OCI-M2 (cell line): Measurements from ENCODE around the gene SPRED3.
A peak's percentile ranks its signal among the peaks of the same experiment; 100 is the strongest.
"Not testable (repeated sequence)": the region's sequence is repeated elsewhere in the genome, so short reads cannot be mapped to it uniquely, and the experiment has no call there.

Experiments
- DNase-seq: peaks from one replicate; lab custom pipeline; 2025; ENCODE audit not compliant: unreplicated experiment; lab: John Stamatoyannopoulos, UW

The SPRED3 gene

GRCh38 chr19:38389957-38390924 lies 1.7 kb downstream of the SPRED3 start:
- DNase-seq = no peak

GRCh38 chr19:38391911-38392464 lies 3.5 kb downstream of the SPRED3 start:
- no peak for DNase-seq

GRCh38 chr19:38392707-38393308 lies 4.3 kb downstream of the SPRED3 start:
- peak; percentile 66 for DNase-seq

GRCh38 chr19:38394488-38394887 lies 6.0 kb downstream of the SPRED3 start:
- no peak for DNase-seq

- DNase-seq = no peak
Observed at GRCh38 chr19:38395381-38396114, 7.1 kb downstream of the SPRED3 start.

- no peak for DNase-seq
Observed at GRCh38 chr19:38399081-38399480, 10.6 kb downstream of the SPRED3 start.

- no peak for DNase-seq
Observed at GRCh38 chr19:38399537-38399936, 11.0 kb downstream of the SPRED3 start.

GRCh38 chr19:38400361-38400760 lies 11.9 kb downstream of the SPRED3 start:
- no peak for DNase-seq

- no peak for DNase-seq
Observed at GRCh38 chr19:38401148-38401547, 12.7 kb downstream of the SPRED3 start.

- DNase-seq = no peak
Observed at GRCh38 chr19:38402623-38402966, 14.1 kb downstream of the SPRED3 start.

- peak; percentile 95 for DNase-seq
Observed at GRCh38 chr19:38402967-38403674, 14.6 kb downstream of the SPRED3 start, which contains the start of gene FAM98C. TSS of gene FAM98C (plus strand) at chr19:38403093. CDS start at chr19:38403154, 61 bp downstream.

GRCh38 chr19:38404858-38405257 lies 16.4 kb downstream of the SPRED3 start:
- no peak for DNase-seq

GRCh38 chr19:38405276-38405675 lies 16.8 kb downstream of the SPRED3 start:
- no peak for DNase-seq

- no peak for DNase-seq
Observed at GRCh38 chr19:38409631-38410133, 21.2 kb downstream of the SPRED3 start.

GRCh38 chr19:38410407-38410806 lies 21.9 kb downstream of the SPRED3 start:
- DNase-seq = not testable (repeated sequence)

GRCh38 chr19:38411041-38411712 lies 22.7 kb downstream of the SPRED3 start:
- no peak for DNase-seq

GRCh38 chr19:38411898-38412297 lies 23.4 kb downstream of the SPRED3 start:
- not testable (repeated sequence) for DNase-seq

GRCh38 chr19:38412491-38412890 lies 24.0 kb downstream of the SPRED3 start:
- DNase-seq = no peak

GRCh38 chr19:38412961-38413360 lies 24.5 kb downstream of the SPRED3 start:
- DNase-seq = peak; percentile 95

- DNase-seq = no peak
Observed at GRCh38 chr19:38413416-38413815, 24.9 kb downstream of the SPRED3 start.
